Vagina (tissue), 2 donors: Measurements from ENCODE around the gene VPS13C. TPM values are rescaled to one million over a fixed set of nuclear protein-coding genes. Genes with fewer than 3 reads are reported as not detected.
"Not testable (repeated sequence)": the region's sequence is repeated elsewhere in the genome, so short reads cannot be mapped to it uniquely, and the experiment has no call there.

Source experiments
- DNase-seq, 2 donors: peaks; one replicate each; pipeline ENCODE4 v3.0.0-alpha.2; 2017; ENCODE audit errors: extremely low spot score in 2 of 2
- H3K27ac ChIP-seq: fragments of 200-600 bp; sonication (generic); one replicate; pipeline ENCODE4 v1.5.1; 2019
- H3K27me3 ChIP-seq: fragments of 200-600 bp; sonication (generic); one replicate; pipeline ENCODE4 v1.5.1; 2019
- H3K36me3 ChIP-seq, 2 donors: fragments of 200-600 bp; sonication (generic); one replicate each; pipeline ENCODE4 v1.5.1; 2017 to 2019
- H3K4me1 ChIP-seq: fragments of 200-600 bp; sonication (generic); one replicate; pipeline ENCODE4 v1.5.1; 2019
- H3K4me3 ChIP-seq, 2 donors: fragments of 200-600 bp; sonication (generic); 1 replicate in 1 of 2; 2 replicates in 1 of 2; pipeline ENCODE4 v1.5.1; 2016 to 2019
- H3K9me3 ChIP-seq: fragments of 200-600 bp; sonication (generic); one replicate; pipeline ENCODE4 v1.5.1; 2019
- POLR2A ChIP-seq, 2 donors: fragments of 450-650 bp; IDR thresholded peaks; one replicate each; pipeline ENCODE4 v1.6.1; 2017; ENCODE audit warnings: antibody characterized with exemption in 2 of 2, mild to moderate bottlenecking in 2 of 2, moderate library complexity in 2 of 2
- POLR2AphosphoS5 ChIP-seq, 2 donors: sonication (generic); formaldehyde crosslinking; IDR thresholded peaks; one replicate each; pipeline ENCODE4 v1.9.0; 2017; ENCODE audit warnings: antibody characterized with exemption in 2 of 2, mild to moderate bottlenecking in 2 of 2, low read depth in 1 of 2; ENCODE audit not compliant: insufficient read depth in 1 of 2
- intact Hi-C: fragments of 100-400 bp; cut with DNase I; formaldehyde crosslinking; loops from one replicate; pipeline ENCODE4 v1.15.1; 2023
- total RNA-seq: library from RNA; depleted of rRNA; stranded (reverse); fragments of >200 nt; gene quantifications from one replicate; pipeline ENCODE4 v1.2.3, GENCODE V29; 2016
- TF ChIP-seq, protein P1 (sequence below), 3 experiments: fragments of 450-650 bp in 2 of 3; fragments of 200-600 bp in 1 of 3; sonication (generic) in 1 of 3; IDR thresholded peaks; one replicate each; pipeline ENCODE4 v1.5.1; 2017 to 2019; ENCODE audit warnings: antibody characterized with exemption in 3 of 3, mild to moderate bottlenecking in 2 of 3, moderate library complexity in 2 of 3

The VPS13C gene
- total RNA-seq, 1 donor from 2014 or later, result 52.5 TPM

DNA sequence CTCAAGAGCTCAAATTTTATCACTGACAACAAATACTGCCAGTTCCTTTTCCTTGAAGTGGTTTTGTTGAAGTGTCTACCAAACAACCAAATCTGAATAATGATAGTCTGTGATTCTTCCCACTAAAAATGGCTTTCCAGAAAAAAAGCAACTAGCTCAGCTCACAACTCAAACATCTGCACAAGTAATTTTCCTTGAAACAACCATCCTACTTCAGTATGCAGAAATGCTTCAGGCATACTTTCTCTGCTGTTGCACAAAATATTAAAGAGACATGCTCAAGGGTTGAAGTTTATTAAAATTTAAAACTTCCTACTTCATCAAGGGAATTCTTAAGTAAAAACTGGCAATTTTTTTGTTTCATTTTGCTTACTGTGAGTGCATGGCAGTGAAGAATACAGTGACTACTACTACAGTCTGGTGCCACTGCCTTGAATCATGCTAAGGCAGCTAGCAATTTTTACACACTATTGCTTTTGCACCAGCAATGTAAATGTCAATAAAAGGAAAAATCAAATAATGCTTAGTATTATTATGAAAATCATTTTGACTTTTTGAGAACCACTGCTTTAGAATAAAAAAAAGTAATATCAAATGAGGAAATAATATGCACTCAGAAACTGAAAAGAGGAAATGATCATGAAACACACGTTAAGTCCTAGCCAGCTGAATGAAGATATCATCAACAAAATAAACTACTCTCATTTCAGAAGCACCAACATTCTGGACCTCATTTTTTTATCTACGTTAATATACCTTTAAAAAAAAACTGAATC lies 33.6 kb downstream of the VPS13C start:
- no peaks in the 10 kb centered on the region for H3K4me1 ChIP-seq
- peaks cover 0 to 15% of the 10 kb centered on the region in 2 donors for H3K36me3 ChIP-seq
- no peaks in the 10 kb centered on the region for H3K27me3 ChIP-seq
- no peak overlapping the region for H3K27ac ChIP-seq
- DNase-seq, result no peak
- no peak for TF ChIP-seq POLR2AphosphoS5 (IDR thresholded peaks at IDR 0.05; ENCODE audit: insufficient read depth in 1 of 2, low read depth in 1 of 2)
- TF ChIP-seq POLR2A (IDR thresholded peaks at IDR 0.05), result no peak
- TF ChIP-seq, protein P1, sequence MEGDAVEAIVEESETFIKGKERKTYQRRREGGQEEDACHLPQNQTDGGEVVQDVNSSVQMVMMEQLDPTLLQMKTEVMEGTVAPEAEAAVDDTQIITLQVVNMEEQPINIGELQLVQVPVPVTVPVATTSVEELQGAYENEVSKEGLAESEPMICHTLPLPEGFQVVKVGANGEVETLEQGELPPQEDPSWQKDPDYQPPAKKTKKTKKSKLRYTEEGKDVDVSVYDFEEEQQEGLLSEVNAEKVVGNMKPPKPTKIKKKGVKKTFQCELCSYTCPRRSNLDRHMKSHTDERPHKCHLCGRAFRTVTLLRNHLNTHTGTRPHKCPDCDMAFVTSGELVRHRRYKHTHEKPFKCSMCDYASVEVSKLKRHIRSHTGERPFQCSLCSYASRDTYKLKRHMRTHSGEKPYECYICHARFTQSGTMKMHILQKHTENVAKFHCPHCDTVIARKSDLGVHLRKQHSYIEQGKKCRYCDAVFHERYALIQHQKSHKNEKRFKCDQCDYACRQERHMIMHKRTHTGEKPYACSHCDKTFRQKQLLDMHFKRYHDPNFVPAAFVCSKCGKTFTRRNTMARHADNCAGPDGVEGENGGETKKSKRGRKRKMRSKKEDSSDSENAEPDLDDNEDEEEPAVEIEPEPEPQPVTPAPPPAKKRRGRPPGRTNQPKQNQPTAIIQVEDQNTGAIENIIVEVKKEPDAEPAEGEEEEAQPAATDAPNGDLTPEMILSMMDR (IDR thresholded peaks at IDR 0.05), result no peak
- H3K4me3 ChIP-seq, result no peak overlapping the region
- H3K9me3 ChIP-seq, result no peaks in the 10 kb centered on the region
- intact Hi-C loops, result no loop called here

- Histone ChIP-seq H3K4me1 (no peaks in the 10 kb centered on the region), H3K9me3 (no peaks in the 10 kb centered on the region), H3K27ac (no peak overlapping the region), H3K27me3 (no peaks in the 10 kb centered on the region), H3K36me3 (no peaks in the 10 kb centered on the region), H3K4me3 (no peak overlapping the region)
- TF ChIP-seq POLR2AphosphoS5 (IDR thresholded peaks at IDR 0.05; ENCODE audit: insufficient read depth in 1 of 2, low read depth in 1 of 2) (no peak), POLR2A (IDR thresholded peaks at IDR 0.05) (no peak)
- TF ChIP-seq, protein P1 (IDR thresholded peaks at IDR 0.05), result no peak
- intact Hi-C loops, result no loop called here
- DNase-seq, result no peak
Measured at GRCh38 chr15:62021991-62022600, 38.2 kb downstream of the VPS13C start.

DNA sequence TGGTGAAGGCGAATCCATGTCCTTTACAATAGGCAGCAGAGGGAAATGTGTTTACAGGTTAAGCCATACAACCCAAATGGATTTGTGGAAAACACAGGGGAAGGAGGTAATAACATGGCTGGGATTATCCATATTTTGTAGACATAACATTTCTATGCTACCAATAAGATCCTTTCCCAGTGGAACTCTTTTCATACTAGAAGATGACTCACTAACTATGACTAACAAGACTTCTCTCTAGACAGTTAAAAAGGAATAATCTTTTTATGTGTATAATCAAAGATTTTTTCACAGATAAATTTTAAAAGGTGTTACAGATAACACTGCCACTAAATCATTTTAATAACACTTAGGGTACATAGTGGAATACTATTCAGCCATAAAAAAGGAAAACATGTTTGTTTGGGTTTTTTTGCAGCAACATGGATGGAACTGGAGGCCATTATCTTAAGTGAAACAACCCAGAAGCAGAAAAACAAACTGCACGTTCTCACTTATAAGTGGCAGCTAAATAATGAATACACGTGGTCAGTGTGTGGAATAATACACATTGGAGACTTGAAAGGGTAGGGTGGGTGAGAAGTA lies 39.6 kb downstream of the VPS13C start:
- Histone ChIP-seq H3K9me3 (no peaks in the 10 kb centered on the region), H3K27me3 (no peaks in the 10 kb centered on the region), H3K4me1 (no peaks in the 10 kb centered on the region), H3K4me3 (no peak overlapping the region), H3K27ac (no peak overlapping the region), H3K36me3 (no peaks in the 10 kb centered on the region)
- no peak for DNase-seq
- intact Hi-C loops, result no loop called here
- TF ChIP-seq POLR2A (IDR thresholded peaks at IDR 0.05), result no peak
- no peak for TF ChIP-seq POLR2AphosphoS5 (IDR thresholded peaks at IDR 0.05; ENCODE audit: insufficient read depth in 1 of 2, low read depth in 1 of 2)
- TF ChIP-seq, protein P1 (IDR thresholded peaks at IDR 0.05), result no peak

GRCh38 chr15:62005354-62005753 lies 54.9 kb downstream of the VPS13C start:
- H3K36me3 ChIP-seq, result peaks cover 3 to 25% of the 10 kb centered on the region in 2 donors

DNA sequence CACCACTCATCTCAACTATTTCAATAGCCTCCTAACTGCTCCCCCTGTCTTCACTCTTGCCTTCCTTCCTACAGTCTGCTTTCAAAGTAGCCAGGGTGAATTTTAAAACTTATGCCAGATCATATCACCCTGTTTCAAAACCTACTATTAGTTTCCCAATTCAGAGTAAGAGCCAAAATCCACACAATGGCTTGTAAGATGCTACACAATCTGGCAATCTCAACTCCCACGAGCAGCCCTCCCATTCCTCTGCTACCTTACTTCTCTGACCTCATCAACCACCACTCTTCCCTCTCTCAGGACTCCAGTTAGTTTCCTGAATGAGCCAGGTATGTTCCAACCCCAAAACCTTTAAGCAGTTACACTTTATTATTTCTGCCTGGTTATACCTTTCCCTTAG lies 62.5 kb downstream of the VPS13C start:
- Histone ChIP-seq H3K27ac (no peak overlapping the region), H3K4me3 (no peak overlapping the region), H3K27me3 (no peaks in the 10 kb centered on the region), H3K4me1 (no peaks in the 10 kb centered on the region), H3K36me3 (no peaks in the 10 kb centered on the region), H3K9me3 (no peaks in the 10 kb centered on the region)
- intact Hi-C loops, result no loop called here
- no peak for DNase-seq
- TF ChIP-seq POLR2AphosphoS5 (IDR thresholded peaks at IDR 0.05; ENCODE audit: insufficient read depth in 1 of 2, low read depth in 1 of 2), result no peak
- TF ChIP-seq, protein P1 (IDR thresholded peaks at IDR 0.05), result no peak
- no peak for TF ChIP-seq POLR2A (IDR thresholded peaks at IDR 0.05)

More at GRCh38 chr15:62005354-62005753, 54.9 kb downstream of the VPS13C start:
- DNase-seq, intact Hi-C loops, H3K4me3 ChIP-seq, H3K27ac ChIP-seq, H3K4me1 ChIP-seq, H3K9me3 ChIP-seq, H3K27me3 ChIP-seq: not testable (repeated sequence)
